OCI-LY1 (cell line): ENCODE results near the gene BCAR3.

ENCODE experiments used
- H2AFZ ChIP-seq: fragments of 200-600 bp; sonication (generic), shearing (Covaris generic); 2 replicates; pipeline ENCODE4 v1.6.0; 2014; ENCODE audit warnings: antibody characterized with exemption, mild to moderate bottlenecking, low read length
- H3F3A ChIP-seq: fragments of 200-600 bp; sonication (generic), shearing (Covaris generic); 2 replicates; pipeline ENCODE4 v1.6.0; 2014; ENCODE audit warnings: mild to moderate bottlenecking, antibody characterized with exemption, low read length, moderate library complexity; ENCODE audit not compliant: insufficient read depth
- H3K27ac ChIP-seq: fragments of 200-600 bp; sonication (generic); 2 replicates; pipeline ENCODE4 v1.5.1; 2014; ENCODE audit warnings: low read length, mixed run types, mild to moderate bottlenecking, low read depth; ENCODE audit not compliant: poor library complexity, severe bottlenecking
- H3K27me3 ChIP-seq: fragments of 200-600 bp; sonication (generic); 2 replicates; pipeline ENCODE4 v1.6.0; 2014; ENCODE audit warnings: antibody characterized with exemption, mild to moderate bottlenecking, low read length, moderate library complexity; ENCODE audit not compliant: insufficient read depth
- H3K36me3 ChIP-seq: fragments of 200-600 bp; sonication (generic); 2 replicates; pipeline ENCODE4 v1.6.1; 2014; ENCODE audit warnings: mild to moderate bottlenecking, antibody characterized with exemption, low read length, moderate library complexity, mixed read lengths; ENCODE audit not compliant: insufficient read depth
- H3K4me1 ChIP-seq: fragments of 200-600 bp; sonication (generic); 2 replicates; pipeline ENCODE4 v1.5.1; 2014; ENCODE audit warnings: mild to moderate bottlenecking, low read length, moderate library complexity; ENCODE audit not compliant: insufficient read depth, severe bottlenecking
- H3K4me2 ChIP-seq: fragments of 200-600 bp; sonication (generic), shearing (Covaris generic); 2 replicates; pipeline ENCODE4 v1.6.1; 2014; ENCODE audit warnings: low read length
- H3K4me3 ChIP-seq: fragments of 200-600 bp; sonication (generic); 2 replicates; pipeline ENCODE4 v1.5.1; 2014; ENCODE audit warnings: low read length, low read depth, mild to moderate bottlenecking, mixed read lengths; ENCODE audit not compliant: poor library complexity, severe bottlenecking
- H3K79me2 ChIP-seq: fragments of 200-600 bp; shearing (Covaris generic); 2 replicates; pipeline ENCODE4 v1.6.1; 2016; ENCODE audit warnings: mixed run types, low read length, mixed read lengths; ENCODE audit not compliant: insufficient read depth
- H3K9ac ChIP-seq: fragments of 200-600 bp; sonication (generic), shearing (Covaris generic); 2 replicates; pipeline ENCODE4 v1.6.1; 2014; ENCODE audit warnings: mild to moderate bottlenecking, low read length, mixed read lengths
- H3K9me2 ChIP-seq: fragments of 200-600 bp; sonication (generic), shearing (Covaris generic); 2 replicates; pipeline ENCODE4 v1.6.1; 2014; ENCODE audit warnings: low read depth, mild to moderate bottlenecking, low read length, mixed read lengths
- H3K9me3 ChIP-seq: fragments of 200-600 bp; shearing (Covaris generic); 2 replicates; pipeline ENCODE4 v1.6.1; 2014; ENCODE audit warnings: low read length, mixed read lengths
- H4K20me1 ChIP-seq: fragments of 200-600 bp; sonication (generic), shearing (Covaris generic); 2 replicates; pipeline ENCODE4 v1.6.0; 2016; ENCODE audit warnings: mild to moderate bottlenecking, low read length; ENCODE audit not compliant: insufficient read depth
- EZH2 ChIP-seq: fragments of 200-600 bp; sonication (generic), shearing (Covaris generic); IDR thresholded peaks from 2 replicates; pipeline ENCODE4 v1.8.0; 2017; ENCODE audit warnings: borderline replicate concordance, mixed run types, mild to moderate bottlenecking, antibody characterized with exemption, low read length, moderate library complexity, mixed read lengths
- TF ChIP-seq, protein P1 (sequence below): fragments of 200-600 bp; sonication (generic), shearing (Covaris generic); IDR thresholded peaks from 2 replicates; pipeline ENCODE4 v1.5.1; 2017; ENCODE audit warnings: mild to moderate bottlenecking, antibody characterized with exemption, low read length, moderate library complexity, mixed read lengths

The BCAR3 gene

DNA sequence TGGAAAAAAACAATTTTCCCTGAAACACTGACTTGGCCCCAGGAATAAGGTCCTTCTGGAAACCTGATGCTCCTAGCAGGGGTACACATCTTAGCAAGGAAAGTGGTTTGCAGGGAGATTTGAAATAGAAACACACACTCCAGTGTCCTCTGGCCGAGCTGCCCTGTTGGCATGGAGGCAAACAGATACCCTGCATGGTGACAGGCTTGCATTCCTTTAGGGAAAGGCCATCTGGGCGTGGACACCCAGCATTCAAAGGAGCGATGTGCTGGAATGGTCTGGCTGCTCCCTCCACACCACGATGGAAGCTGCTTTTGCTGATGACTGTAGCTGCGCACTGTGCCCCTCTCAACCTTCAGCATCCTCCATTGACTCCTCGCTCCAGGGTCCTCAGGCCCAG lies 41.5 kb upstream of the BCAR3 start:
- no peaks in the 10 kb centered on the region for H3K4me1 ChIP-seq
- H4K20me1 ChIP-seq: no peaks in the 10 kb centered on the region
- no peak overlapping the region for H3K27ac ChIP-seq
- TF ChIP-seq EZH2: no peak
- TF ChIP-seq, protein P1, sequence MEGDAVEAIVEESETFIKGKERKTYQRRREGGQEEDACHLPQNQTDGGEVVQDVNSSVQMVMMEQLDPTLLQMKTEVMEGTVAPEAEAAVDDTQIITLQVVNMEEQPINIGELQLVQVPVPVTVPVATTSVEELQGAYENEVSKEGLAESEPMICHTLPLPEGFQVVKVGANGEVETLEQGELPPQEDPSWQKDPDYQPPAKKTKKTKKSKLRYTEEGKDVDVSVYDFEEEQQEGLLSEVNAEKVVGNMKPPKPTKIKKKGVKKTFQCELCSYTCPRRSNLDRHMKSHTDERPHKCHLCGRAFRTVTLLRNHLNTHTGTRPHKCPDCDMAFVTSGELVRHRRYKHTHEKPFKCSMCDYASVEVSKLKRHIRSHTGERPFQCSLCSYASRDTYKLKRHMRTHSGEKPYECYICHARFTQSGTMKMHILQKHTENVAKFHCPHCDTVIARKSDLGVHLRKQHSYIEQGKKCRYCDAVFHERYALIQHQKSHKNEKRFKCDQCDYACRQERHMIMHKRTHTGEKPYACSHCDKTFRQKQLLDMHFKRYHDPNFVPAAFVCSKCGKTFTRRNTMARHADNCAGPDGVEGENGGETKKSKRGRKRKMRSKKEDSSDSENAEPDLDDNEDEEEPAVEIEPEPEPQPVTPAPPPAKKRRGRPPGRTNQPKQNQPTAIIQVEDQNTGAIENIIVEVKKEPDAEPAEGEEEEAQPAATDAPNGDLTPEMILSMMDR: no peak
- H3F3A ChIP-seq: no peaks in the 10 kb centered on the region
- no peaks in the 10 kb centered on the region for H3K27me3 ChIP-seq
- H3K9me3 ChIP-seq: no peaks in the 10 kb centered on the region
- no peaks in the 10 kb centered on the region for H3K9me2 ChIP-seq
- no peak overlapping the region for H3K9ac ChIP-seq
- H2AFZ ChIP-seq: no peak overlapping the region
- no peaks in the 10 kb centered on the region for H3K36me3 ChIP-seq
- H3K4me3 ChIP-seq: no peak overlapping the region
- H3K4me2 ChIP-seq: no peak overlapping the region
- H3K79me2 ChIP-seq: no peaks in the 10 kb centered on the region

DNA sequence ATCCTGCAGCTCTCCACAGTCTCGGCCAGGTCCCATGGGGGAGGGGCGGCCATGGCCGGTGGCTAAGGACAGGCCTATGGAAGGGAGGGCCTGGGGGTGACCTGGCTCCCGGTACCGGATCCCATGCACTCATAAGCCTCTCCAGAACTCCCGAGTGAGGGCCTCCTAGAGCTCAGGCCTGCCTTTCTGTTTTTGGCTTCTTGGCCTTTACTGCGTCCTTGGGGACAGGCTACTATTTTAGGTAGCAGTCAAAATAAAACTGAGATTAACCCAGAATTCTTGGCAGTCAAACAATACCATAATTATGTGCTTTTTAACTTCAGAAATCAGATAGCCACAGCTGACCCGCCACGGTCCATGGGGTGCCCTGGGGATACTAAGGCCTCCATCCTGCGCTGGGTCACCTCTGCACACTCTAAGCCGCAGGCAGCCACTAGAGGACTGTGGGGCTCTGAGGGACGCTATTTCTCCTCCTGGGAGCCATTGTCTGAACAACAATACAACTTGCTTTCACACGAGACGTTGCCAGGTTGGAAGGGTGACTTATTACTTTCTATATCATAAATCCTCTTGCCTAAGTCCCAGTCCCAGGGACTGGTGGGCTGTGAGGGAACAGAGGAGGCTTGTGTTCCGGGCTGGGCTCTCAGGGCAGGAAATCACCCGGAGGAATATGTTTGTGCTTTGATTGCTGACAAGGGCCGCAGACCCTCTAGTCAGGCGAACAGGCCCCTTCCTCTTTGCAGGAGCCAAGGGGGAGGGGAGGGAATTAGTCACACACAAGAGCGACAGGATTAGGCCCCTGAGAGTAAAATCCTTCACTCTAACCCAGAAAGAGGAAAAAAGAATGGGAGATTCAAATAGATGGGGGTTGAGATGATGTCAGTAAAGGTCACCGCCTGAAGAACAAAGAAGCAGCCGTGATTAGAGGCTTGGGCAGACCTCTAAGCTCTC lies 40.7 kb upstream of the BCAR3 start:
- Histone ChIP-seq H3K4me2 (no peak overlapping the region), H3K4me3 (no peak overlapping the region), H3K27me3 (no peaks in the 10 kb centered on the region), H4K20me1 (no peaks in the 10 kb centered on the region), H3F3A (no peaks in the 10 kb centered on the region), H3K79me2 (no peaks in the 10 kb centered on the region), H3K9me3 (no peaks in the 10 kb centered on the region), H3K36me3 (no peaks in the 10 kb centered on the region), H3K27ac (no peak overlapping the region), H3K4me1 (no peaks in the 10 kb centered on the region), H2AFZ (no peak overlapping the region), H3K9me2 (no peaks in the 10 kb centered on the region), H3K9ac (no peak overlapping the region)
- no peak for TF ChIP-seq EZH2
- TF ChIP-seq, protein P1: no peak

DNA sequence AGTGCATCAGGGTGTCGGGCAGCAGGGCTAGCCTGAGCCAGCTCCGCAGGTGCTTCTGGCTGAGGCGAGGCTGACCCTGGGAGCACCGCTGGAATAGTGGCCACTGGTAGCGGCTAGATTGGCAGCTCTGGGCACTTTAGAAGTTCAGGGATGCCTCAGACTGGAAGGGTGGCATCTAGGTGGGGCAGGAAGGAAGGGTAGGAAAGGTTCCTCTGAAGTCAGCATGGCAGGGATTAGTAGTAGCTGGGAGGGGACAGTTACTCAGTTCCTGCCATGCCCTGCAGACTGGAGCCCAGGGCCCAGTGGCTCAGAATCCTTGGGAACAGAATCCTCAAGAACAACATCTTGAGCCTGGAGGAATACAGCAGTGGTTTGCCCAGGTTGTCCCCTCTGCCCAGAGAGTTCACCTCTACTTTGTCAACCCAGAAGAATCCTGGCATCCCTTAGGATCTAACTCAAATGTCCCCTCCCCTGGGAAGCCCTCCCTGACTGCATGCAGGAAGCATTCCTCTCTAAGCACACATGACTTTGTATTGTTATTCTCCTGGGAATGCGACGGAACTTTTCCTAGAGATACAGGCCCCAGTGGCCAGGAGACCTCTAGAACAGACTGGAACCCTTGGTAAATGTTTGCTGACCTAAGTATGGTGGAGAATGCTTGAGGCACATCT lies 39.5 kb upstream of the BCAR3 start:
- Histone ChIP-seq H3K9me3 (no peaks in the 10 kb centered on the region), H4K20me1 (no peaks in the 10 kb centered on the region), H3K27me3 (no peaks in the 10 kb centered on the region), H2AFZ (no peak overlapping the region), H3K27ac (no peak overlapping the region), H3K9ac (no peak overlapping the region), H3K4me3 (no peak overlapping the region), H3F3A (no peaks in the 10 kb centered on the region), H3K79me2 (no peaks in the 10 kb centered on the region), H3K36me3 (no peaks in the 10 kb centered on the region), H3K4me1 (no peaks in the 10 kb centered on the region), H3K9me2 (no peaks in the 10 kb centered on the region), H3K4me2 (no peak overlapping the region)
- TF ChIP-seq, protein P1: no peak
- TF ChIP-seq EZH2: no peak
